Subcutaneous abdominal adipose tissue (tissue), 5 donors: Measurements from ENCODE around the gene SSBP2.

Experiments used
- H3K27ac ChIP-seq: one replicate; pipeline ENCODE4 v1.7.0; 2013; ENCODE audit warnings: low read depth, mild to moderate bottlenecking, inconsistent platforms, low read length, moderate library complexity
- H3K27me3 ChIP-seq, 5 donors: one replicate each; pipeline ENCODE4 v1.7.0; 2013; ENCODE audit warnings: low read length in 5 of 5, inconsistent platforms in 1 of 5; ENCODE audit not compliant: control insufficient read depth in 5 of 5, insufficient read depth in 4 of 5
- H3K36me3 ChIP-seq, 5 donors: one replicate each; pipeline ENCODE4 v1.7.0; 2013; ENCODE audit warnings: low read length in 5 of 5; ENCODE audit not compliant: control insufficient read depth in 5 of 5, insufficient read depth in 5 of 5
- H3K4me1 ChIP-seq, 5 donors: one replicate each; pipeline ENCODE4 v1.7.0; 2013; ENCODE audit warnings: low read length in 5 of 5, mild to moderate bottlenecking in 3 of 5, moderate library complexity in 1 of 5; ENCODE audit not compliant: control insufficient read depth in 5 of 5, insufficient read depth in 5 of 5
- H3K4me3 ChIP-seq, 5 donors: one replicate each; pipeline ENCODE4 v1.7.0; 2013; ENCODE audit warnings: low read length in 5 of 5, low read depth in 1 of 5
- H3K9ac ChIP-seq, 5 donors: one replicate each; pipeline ENCODE4 v1.7.0; 2013; ENCODE audit warnings: low read length in 5 of 5, mild to moderate bottlenecking in 4 of 5, moderate library complexity in 3 of 5
- H3K9me3 ChIP-seq, 5 donors: one replicate each; pipeline ENCODE4 v1.7.0; 2013; ENCODE audit warnings: low read length in 5 of 5; ENCODE audit not compliant: control insufficient read depth in 5 of 5
- donor health status: healthy.
- donor health status: healthy.
- donor health status: healthy.
- donor health status: healthy.
- donor health status: healthy.

SSBP2 gene

DNA sequence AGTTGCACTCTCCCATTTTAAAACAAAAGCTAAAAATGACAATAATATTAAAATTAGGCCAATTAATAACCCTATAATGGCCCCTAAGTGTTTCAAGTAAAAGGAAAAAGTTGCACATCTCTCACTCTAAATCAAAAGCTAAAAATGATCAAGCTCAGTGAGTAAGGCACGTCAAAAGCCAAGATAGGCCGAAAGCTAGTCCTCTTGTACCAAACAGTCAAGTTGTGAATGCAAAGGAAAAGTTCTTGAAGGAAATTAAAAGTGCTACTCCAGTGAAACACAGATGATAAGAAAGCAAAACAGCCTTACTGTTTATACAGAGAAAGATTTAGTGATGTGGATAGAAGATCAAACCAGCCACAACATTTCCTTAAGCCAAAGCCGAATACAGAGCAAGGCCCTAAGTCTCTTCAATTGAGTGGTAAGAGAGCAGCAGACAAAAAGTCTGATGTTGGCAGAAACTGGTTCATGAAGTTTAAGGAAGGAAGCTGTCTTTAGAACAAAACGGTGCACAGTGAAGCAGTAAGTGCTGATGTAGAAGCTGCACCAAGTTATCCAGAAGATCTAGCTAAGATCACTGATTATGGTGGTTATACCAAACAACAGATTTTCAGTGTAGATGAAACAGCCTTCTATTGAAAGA lies 212.9 kb downstream of the SSBP2 start:
- H3K27ac ChIP-seq = no peak overlapping the region
- no peaks in the 10 kb centered on the region for H3K27me3 ChIP-seq
- H3K9ac ChIP-seq = no peak overlapping the region
- no peaks in the 10 kb centered on the region for H3K36me3 ChIP-seq
- H3K4me3 ChIP-seq = no peak overlapping the region
- no peaks in the 10 kb centered on the region for H3K9me3 ChIP-seq
- peaks cover 0 to 11% (median 6%) of the 10 kb centered on the region in 5 donors for H3K4me1 ChIP-seq

DNA sequence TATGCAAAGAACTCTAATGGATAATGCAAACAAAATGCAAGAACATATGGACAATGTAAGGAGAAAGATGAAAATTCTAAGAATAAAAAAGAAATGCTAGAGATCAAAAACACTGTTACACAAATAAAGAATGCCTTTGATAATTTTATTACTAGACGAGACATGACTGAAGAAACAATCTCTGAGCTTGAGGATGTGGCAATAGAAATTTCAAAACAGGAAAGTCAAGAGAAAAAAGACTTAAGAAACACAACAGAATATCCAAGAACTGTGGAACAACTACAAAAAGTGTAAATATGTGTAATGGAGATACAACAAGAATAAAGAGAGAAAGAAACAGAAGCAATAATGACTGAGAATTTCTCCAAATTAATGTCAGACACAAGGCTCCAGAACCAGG lies 216.5 kb downstream of the SSBP2 start:
- no peak overlapping the region for H3K27ac ChIP-seq
- H3K9me3 ChIP-seq = no peaks in the 10 kb centered on the region
- H3K9ac ChIP-seq = no peak overlapping the region
- peaks cover 0 to 11% (median 6%) of the 10 kb centered on the region in 5 donors for H3K4me1 ChIP-seq
- no peak overlapping the region for H3K4me3 ChIP-seq
- no peaks in the 10 kb centered on the region for H3K27me3 ChIP-seq
- no peaks in the 10 kb centered on the region for H3K36me3 ChIP-seq

DNA sequence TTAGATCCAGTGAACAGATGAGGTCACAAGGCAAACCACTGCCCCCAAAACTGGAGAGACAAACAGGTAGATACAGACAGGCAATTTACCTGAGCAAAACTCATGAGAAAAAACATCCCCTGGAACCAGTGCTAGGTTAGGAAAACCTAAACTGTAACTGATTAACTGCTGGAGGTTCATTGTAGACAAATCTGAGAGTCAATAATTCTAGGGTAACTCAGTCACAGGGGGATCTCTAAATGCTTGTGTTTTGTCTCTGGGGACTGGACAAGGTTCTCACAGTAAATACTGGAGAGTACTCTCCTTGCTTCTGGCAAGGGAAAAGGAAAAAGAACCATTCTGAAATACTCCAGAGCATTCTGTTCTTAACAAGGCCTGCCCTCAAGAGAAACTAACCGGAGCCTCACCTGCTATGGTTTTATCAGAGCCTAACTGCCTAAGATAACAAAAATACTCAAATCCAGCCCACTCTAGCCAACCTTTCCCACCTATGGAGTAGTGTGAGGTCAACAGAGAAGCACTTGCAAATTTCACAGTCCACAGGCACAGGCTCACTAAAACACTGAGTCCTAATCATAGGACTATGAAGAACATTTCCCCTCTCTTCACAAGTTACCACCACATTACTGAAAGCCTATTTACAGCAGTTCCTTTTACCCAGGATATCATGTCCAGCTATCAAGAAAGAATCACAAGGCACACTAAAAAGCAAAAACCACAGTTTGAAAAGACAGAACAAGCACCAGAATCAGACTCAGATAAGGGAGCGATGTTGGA lies 217.1 kb downstream of the SSBP2 start:
- Histone ChIP-seq H3K27me3 (no peaks in the 10 kb centered on the region), H3K9ac (no peak overlapping the region), H3K4me1 (peaks cover 0 to 11% (median 6%) of the 10 kb centered on the region in 5 donors), H3K9me3 (no peaks in the 10 kb centered on the region), H3K36me3 (no peaks in the 10 kb centered on the region), H3K4me3 (no peak overlapping the region), H3K27ac (no peak overlapping the region)

DNA sequence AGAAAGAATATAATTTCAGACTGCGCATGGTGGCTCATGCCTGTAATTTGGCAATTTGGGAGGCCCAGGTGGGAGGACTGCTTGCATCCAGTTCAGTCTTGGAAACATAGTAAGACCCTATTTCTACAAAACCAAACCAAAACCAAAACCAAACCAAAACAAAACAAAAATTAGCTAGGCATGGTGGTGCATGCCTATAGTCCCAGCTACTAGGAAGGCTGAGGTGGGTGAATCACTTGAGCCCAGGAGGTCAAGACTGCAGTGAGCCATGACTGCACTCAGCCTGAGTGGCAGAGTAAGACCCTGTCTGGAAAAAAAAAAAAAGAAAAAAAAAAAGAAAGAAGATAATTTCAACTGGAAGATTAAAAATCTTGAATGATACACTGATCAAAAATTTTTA lies 220.0 kb downstream of the SSBP2 start:
- H3K36me3 ChIP-seq = no peaks in the 10 kb centered on the region

DNA sequence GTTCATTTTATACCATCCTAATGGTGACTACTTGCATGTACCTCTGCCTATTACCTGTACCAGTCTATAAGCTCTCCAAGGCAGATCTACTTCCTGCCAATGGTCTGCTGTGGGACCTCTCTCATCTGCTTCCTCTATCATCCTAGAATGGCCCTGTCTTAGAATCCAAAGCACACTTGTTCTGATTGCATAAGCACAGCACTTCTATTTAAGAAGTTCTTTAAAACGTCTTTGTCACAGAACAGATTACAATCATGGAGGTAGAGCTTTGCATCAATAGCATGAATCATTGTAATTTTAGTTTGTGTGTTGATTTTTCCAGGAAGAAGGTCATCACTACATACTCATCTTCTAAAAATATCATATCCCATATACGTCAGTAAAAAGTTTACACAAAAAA lies 225.2 kb downstream of the SSBP2 start:
- H3K9ac ChIP-seq = no peak overlapping the region
- no peak overlapping the region for H3K4me3 ChIP-seq
- H3K4me1 ChIP-seq = no peaks in the 10 kb centered on the region
- H3K27me3 ChIP-seq = no peaks in the 10 kb centered on the region
- no peaks in the 10 kb centered on the region for H3K9me3 ChIP-seq
- H3K27ac ChIP-seq = no peak overlapping the region
- H3K36me3 ChIP-seq = no peaks in the 10 kb centered on the region

More for the DNA sequence above, 220.0 kb downstream of the SSBP2 start:
- Histone ChIP-seq H3K27me3 (no peaks in the 10 kb centered on the region), H3K4me1 (peaks cover 0 to 11% (median 6%) of the 10 kb centered on the region in 5 donors), H3K4me3 (no peak overlapping the region), H3K27ac (no peak overlapping the region), H3K9me3 (no peaks in the 10 kb centered on the region), H3K9ac (no peak overlapping the region)

DNA sequence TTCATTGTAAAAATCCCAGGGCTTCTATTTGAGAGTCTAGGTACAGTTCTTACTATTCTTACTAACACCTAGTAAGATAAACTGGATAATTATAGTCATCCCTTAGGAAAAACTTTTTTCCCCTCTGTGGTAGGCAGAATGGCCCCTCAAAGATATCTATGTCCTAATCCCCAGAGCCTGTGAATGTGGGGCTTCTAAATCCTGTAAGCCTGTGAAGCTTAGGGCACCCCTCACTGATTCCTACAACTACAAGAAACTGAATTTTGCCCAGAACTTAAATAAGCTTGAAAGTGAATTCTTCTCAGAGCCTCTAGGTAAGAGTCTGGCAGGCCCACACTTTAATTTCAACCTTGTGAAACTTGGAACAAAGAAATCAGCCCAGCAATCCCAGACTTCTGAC lies 226.9 kb downstream of the SSBP2 start:
- Histone ChIP-seq H3K27me3 (no peaks in the 10 kb centered on the region), H3K9me3 (no peaks in the 10 kb centered on the region), H3K4me3 (no peak overlapping the region), H3K4me1 (no peaks in the 10 kb centered on the region), H3K36me3 (no peaks in the 10 kb centered on the region), H3K9ac (no peak overlapping the region), H3K27ac (no peak overlapping the region)

DNA sequence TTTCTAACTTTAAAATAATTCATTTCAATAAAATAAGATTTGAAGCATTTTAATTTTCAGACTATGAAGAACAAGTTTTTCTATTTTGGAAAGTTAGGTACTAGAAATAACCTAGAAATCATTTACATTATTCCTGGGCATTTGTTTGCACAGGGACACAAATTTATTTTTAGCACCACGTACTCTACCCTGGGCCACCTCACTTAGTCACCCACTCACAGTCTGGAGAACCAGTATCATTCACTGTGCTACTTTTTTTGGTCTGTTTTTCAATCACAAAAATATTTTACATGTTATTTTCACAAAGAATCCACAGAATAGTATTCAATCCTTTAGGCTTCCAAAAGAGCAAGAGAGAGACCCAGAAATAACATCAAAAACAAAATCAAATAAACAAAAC lies 228.3 kb downstream of the SSBP2 start:
- no peaks in the 10 kb centered on the region for H3K36me3 ChIP-seq
- H3K27me3 ChIP-seq = no peaks in the 10 kb centered on the region
- no peaks in the 10 kb centered on the region for H3K4me1 ChIP-seq
- no peak overlapping the region for H3K9ac ChIP-seq
- H3K27ac ChIP-seq = no peak overlapping the region
- H3K4me3 ChIP-seq = no peak overlapping the region
- H3K9me3 ChIP-seq = no peaks in the 10 kb centered on the region

DNA sequence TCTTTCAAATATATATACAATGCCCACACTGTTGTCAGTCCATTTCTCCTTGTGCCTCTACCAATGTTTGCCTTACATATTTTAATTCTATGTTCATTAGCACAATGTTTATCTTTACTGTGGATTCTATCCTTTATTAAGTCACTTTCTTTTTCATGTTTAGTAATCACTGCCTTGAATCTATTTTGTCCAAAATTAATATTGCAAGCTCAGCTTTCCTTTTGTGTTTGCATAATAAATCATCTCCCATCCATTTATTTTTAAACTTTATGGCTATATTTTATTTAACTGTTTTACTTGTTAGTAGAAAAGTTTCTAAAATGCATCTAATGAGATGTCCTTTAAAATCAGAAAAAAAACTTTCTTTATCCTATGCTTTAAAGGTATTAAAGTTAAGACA lies 230.1 kb downstream of the SSBP2 start:
- H3K27ac ChIP-seq = no peak overlapping the region
- H3K4me3 ChIP-seq = no peak overlapping the region
- H3K4me1 ChIP-seq = no peaks in the 10 kb centered on the region
- no peaks in the 10 kb centered on the region for H3K36me3 ChIP-seq
- H3K9me3 ChIP-seq = no peaks in the 10 kb centered on the region
- H3K27me3 ChIP-seq = no peaks in the 10 kb centered on the region
- no peak overlapping the region for H3K9ac ChIP-seq

DNA sequence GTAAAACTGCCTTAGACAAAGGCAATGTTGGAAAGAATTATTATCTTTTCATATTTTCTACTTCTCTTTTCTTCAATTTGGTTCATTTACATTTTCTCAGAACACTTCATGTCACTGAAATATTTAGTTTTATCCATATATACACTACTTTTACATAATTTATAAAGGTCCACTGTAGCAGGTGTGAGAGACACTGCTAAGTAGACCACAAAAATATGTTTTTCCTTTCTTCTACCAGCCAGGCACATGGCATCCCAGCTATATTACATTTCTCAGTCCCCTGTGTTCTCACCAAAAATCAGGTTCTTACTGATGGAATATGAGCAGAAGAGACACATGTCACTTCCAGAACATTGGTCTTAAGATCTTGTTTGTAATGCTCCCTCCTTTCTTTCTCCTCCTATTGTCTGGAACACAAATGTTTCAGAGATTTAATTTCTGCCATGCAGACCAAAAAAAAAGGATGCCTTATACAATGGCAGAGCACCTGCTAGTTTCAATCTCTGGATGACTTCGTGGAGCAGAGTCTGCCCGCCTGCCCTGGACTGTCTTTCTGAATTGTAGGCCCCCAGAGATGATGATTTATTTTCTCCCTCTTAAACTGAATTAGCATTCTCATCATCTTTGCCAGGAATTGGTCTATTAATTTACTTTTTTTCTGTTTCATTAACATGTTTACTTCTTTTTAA lies 231.5 kb downstream of the SSBP2 start:
- Histone ChIP-seq H3K27me3 (no peaks in the 10 kb centered on the region), H3K36me3 (no peaks in the 10 kb centered on the region), H3K9me3 (no peaks in the 10 kb centered on the region), H3K9ac (no peak overlapping the region), H3K4me3 (no peak overlapping the region), H3K4me1 (no peaks in the 10 kb centered on the region), H3K27ac (no peak overlapping the region)

DNA sequence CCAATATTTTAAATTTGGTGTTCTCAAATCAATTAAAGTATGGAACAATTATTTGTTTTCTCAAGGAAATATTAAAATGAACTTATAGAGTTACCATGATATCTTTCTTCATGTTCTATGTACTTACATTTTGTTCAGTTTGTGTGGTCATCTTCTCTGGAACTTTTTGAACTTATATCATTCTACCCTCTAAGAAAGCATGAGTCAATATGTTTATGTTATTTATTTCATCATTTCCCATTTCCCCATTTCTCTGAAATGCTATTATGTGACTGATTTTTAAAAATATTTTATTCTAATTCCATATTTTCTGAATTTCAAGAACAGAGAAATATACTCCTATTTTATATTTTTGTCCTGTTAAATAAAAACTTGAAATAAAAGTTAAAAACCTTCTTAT lies 233.4 kb downstream of the SSBP2 start:
- Histone ChIP-seq H3K4me3 (no peak overlapping the region), H3K36me3 (no peaks in the 10 kb centered on the region), H3K4me1 (no peaks in the 10 kb centered on the region), H3K27me3 (no peaks in the 10 kb centered on the region), H3K27ac (no peak overlapping the region), H3K9ac (no peak overlapping the region), H3K9me3 (no peaks in the 10 kb centered on the region)
